Colonic mucosa (tissue), 4 donors: ENCODE data around the gene SLC22A2. TPM values are rescaled to one million over a fixed set of nuclear protein-coding genes. Genes with fewer than 3 reads are reported as not detected.

Source experiments
- DNase-seq: peaks from one replicate; pipeline ENCODE4 v3.0.0-alpha.2; 2020
- H3K27ac ChIP-seq: fragments of 200-600 bp; one replicate; pipeline ENCODE4 v1.8.0; 2021
- H3K27me3 ChIP-seq: fragments of 200-600 bp; one replicate; pipeline ENCODE4 v1.8.0; 2021
- H3K36me3 ChIP-seq: fragments of 200-600 bp; one replicate; pipeline ENCODE4 v1.8.0; 2021
- H3K4me1 ChIP-seq: fragments of 200-600 bp; one replicate; pipeline ENCODE4 v1.8.0; 2021; ENCODE audit warnings: mild to moderate bottlenecking
- H3K4me3 ChIP-seq: fragments of 200-600 bp; one replicate; pipeline ENCODE4 v1.8.0; 2021
- H3K9ac ChIP-seq, 2 donors: one replicate each; pipeline ENCODE4 v1.7.0; 2013; ENCODE audit warnings: control low read depth in 2 of 2, low read depth in 2 of 2, low read length in 2 of 2
- H3K9me3 ChIP-seq: fragments of 200-600 bp; one replicate; pipeline ENCODE4 v1.8.0; 2021
- intact Hi-C: fragments of 100-400 bp; cut with DNase I; formaldehyde crosslinking; loops from one replicate; pipeline ENCODE4 v1.14.1; 2022
- total RNA-seq, 2 donors: library from RNA; stranded (reverse); fragmentation: NEBNext Ultra II Directional in 1 of 2; extraction: Animal tissue kit (Norgen Biotek cat#: 25700) in 1 of 2; gene quantifications; one replicate each; pipeline ENCODE4 v1.2.1, GENCODE V29; 2021
- TF ChIP-seq, protein P1 (sequence below): fragments of 200-600 bp; IDR thresholded peaks from one replicate; pipeline ENCODE4 v1.8.0; 2022; ENCODE audit warnings: antibody characterized with exemption, mild to moderate bottlenecking
- donor health status: healthy.
- donor health status: DM: no; HTN: no; CAD: no.
- donor health status: DM: no; HTN: no; CAD: no.

The SLC22A2 gene
- total RNA-seq, 2 donors from 2014 or later, result not detected

DNA sequence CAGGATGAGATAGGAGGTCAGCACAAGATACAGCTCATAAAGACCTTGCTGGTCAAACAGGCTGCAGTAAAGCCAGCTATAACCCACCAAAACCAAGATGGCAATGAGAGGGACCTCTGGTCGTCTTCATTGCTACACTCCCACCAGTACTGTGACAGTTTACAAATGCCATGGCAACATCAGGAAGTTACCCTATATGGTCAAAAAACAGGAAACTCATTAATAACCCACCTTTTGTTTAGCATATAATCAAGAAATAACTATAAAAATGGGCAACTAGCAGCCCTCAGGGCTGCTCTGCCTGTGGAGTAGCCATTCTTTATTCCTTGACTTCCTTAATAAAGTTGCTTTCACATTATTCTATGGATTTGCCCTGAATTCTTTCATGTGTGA, 30.9 kb downstream of the SLC22A2 start:
- H3K9me3 ChIP-seq, result no peaks in the 10 kb centered on the region

DNA sequence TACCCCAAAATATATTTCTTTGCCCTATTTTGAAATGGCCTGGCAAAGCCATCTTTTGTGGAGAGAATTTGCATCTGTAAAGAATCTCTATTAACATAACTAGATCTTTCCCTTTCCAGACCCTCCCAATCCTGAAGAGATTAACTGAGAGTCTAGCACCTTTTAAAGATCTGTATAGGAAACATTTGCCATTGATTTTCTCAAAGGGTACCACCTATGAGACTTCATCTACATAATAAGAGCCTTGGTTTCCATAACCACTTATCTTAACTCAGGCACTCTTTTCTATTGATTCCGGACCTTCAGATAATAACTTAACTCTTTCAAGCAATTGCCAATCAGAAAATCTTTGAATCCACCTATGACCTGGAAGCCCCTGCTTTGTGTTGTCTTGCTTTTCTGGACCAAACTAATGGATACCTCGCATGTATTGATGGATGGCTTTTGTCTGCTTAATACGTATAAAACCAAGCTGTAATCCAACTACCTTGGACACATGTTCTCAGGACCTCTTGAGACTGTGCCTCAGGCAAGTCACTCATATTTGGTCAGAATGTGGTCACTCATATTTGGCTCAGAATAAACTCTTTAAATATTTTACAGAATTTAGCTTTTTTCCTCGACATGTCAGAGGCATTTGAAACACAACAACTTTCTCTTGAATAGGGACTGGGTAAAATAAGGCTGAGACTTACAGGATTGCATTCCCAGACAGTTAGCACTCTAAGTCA, 31.4 kb downstream of the SLC22A2 start:
- Histone ChIP-seq H3K27me3 (no peaks in the 10 kb centered on the region), H3K4me1 (peaks cover 3% of the 10 kb centered on the region), H3K9ac (no peak overlapping the region), H3K36me3 (no peaks in the 10 kb centered on the region), H3K9me3 (no peaks in the 10 kb centered on the region), H3K4me3 (no peak overlapping the region), H3K27ac (no peak overlapping the region)
- TF ChIP-seq, protein P1, sequence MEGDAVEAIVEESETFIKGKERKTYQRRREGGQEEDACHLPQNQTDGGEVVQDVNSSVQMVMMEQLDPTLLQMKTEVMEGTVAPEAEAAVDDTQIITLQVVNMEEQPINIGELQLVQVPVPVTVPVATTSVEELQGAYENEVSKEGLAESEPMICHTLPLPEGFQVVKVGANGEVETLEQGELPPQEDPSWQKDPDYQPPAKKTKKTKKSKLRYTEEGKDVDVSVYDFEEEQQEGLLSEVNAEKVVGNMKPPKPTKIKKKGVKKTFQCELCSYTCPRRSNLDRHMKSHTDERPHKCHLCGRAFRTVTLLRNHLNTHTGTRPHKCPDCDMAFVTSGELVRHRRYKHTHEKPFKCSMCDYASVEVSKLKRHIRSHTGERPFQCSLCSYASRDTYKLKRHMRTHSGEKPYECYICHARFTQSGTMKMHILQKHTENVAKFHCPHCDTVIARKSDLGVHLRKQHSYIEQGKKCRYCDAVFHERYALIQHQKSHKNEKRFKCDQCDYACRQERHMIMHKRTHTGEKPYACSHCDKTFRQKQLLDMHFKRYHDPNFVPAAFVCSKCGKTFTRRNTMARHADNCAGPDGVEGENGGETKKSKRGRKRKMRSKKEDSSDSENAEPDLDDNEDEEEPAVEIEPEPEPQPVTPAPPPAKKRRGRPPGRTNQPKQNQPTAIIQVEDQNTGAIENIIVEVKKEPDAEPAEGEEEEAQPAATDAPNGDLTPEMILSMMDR, result no peak
- DNase-seq, result no peak
- intact Hi-C loops, result loop anchor here (10.0 kb wide), 1 partner anchor 218 kb away; no protein-coding TSS in a partner anchor

More for the DNA sequence above, 30.9 kb downstream of the SLC22A2 start:
- no peak for DNase-seq
- Histone ChIP-seq H3K36me3 (no peaks in the 10 kb centered on the region), H3K9ac (no peak overlapping the region), H3K4me1 (no peaks in the 10 kb centered on the region), H3K27ac (no peak overlapping the region), H3K27me3 (no peaks in the 10 kb centered on the region), H3K4me3 (no peak overlapping the region)
- TF ChIP-seq, protein P1, result no peak
- intact Hi-C loops, result loop anchor here (10.0 kb wide), 1 partner anchor 217 kb away; no protein-coding TSS in a partner anchor

DNA sequence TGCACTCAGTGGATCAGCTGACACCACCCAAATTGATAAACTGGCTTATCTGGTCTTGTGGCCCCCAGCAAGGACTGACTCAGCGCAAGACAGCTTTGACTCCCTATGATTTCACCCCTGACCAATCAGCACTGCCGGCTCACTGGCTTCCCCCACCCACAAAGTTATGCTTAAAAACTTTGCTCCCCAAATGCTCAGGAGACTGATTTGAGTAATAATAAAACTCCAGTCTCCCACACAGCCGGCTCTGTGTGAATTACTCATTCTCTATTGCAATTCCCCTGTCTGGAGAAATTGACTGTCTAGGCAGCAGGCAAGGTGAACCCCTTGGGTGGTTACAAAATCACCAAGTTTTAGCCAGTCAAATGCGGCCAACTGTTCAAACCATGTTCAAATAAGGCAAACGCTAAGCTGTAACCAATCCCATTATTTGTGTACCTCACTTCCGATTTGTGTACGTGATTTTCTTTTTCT, 32.5 kb downstream of the SLC22A2 start:
- DNase-seq, result no peak
- Histone ChIP-seq H3K27ac (no peak overlapping the region), H3K9me3 (no peaks in the 10 kb centered on the region), H3K4me1 (peaks cover 3% of the 10 kb centered on the region), H3K9ac (no peak overlapping the region), H3K4me3 (no peak overlapping the region), H3K27me3 (no peaks in the 10 kb centered on the region), H3K36me3 (no peaks in the 10 kb centered on the region)
- intact Hi-C loops, result loop anchor here (10.0 kb wide), 1 partner anchor 219 kb away; no protein-coding TSS in a partner anchor
- TF ChIP-seq, protein P1, result no peak

DNA sequence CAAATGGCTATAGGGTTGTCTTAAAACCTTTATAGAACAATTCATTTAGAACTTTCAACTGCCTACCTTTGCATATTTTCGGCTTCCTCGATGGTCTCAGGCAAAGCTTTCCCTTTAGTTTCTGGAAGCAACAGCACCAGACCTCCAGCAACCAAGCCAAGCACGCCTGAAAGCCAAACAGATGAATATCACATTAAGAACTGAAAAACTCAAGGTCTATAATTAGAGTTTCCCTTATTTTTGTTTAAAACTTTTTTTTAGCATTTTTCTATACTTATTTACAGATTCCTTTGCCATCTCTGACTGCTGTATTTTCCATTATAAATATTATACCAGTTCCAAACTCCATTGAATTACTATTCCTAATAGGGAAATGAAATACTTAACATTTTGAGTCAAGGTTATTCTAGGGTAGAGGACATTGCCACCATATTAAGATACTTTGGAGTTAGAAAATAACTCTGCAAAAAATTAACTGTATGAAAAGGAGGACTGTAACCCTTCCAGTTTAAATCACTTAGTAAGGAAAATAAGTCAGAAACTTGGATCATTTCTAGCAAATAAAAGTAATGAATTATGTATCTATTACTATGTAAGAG, 33.9 kb downstream of the SLC22A2 start:
- TF ChIP-seq, protein P1, result no peak
- Histone ChIP-seq H3K9ac (no peak overlapping the region), H3K27ac (no peak overlapping the region), H3K4me3 (no peak overlapping the region), H3K9me3 (no peaks in the 10 kb centered on the region), H3K4me1 (peaks cover 3% of the 10 kb centered on the region), H3K36me3 (no peaks in the 10 kb centered on the region), H3K27me3 (no peaks in the 10 kb centered on the region)
- intact Hi-C loops, result loop anchor here (10.0 kb wide), 1 partner anchor 220 kb away; no protein-coding TSS in a partner anchor
- no peak for DNase-seq

DNA sequence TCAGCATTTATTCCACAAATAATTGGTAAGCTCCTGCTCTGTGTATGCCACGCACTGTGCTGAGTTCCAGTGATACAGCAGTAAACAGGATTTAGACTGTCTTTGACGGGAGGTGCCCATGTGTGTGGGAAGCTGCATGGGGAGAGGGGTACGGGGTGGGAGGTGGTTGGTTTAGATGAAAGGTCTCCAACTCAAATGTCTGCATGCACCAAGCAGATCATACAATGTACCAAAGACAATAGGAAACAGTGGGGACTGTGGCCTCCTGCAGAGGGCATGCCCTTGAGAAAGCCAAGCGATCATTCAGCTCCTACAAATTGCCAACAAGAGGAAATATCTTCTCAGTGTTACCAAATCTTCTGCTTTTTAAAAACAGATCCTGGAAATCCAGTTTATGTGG, 36.1 kb downstream of the SLC22A2 start:
- no peaks in the 10 kb centered on the region for H3K27me3 ChIP-seq
- intact Hi-C loops, result loop anchor here (10.0 kb wide), 1 partner anchor 222 kb away; no protein-coding TSS in a partner anchor
- peak overlapping the region; percentile 71 for H3K27ac ChIP-seq
- no peak for DNase-seq
- H3K9ac ChIP-seq, result no peak overlapping the region
- H3K4me3 ChIP-seq, result no peak overlapping the region
- H3K4me1 ChIP-seq, result peaks cover 3% of the 10 kb centered on the region
- no peaks in the 10 kb centered on the region for H3K9me3 ChIP-seq
- TF ChIP-seq, protein P1, result no peak
- H3K36me3 ChIP-seq, result no peaks in the 10 kb centered on the region
